Measurements from ENCODE around the gene FBXL12.
"Not testable (repeated sequence)": the region's sequence is repeated elsewhere in the genome, so short reads cannot be mapped to it uniquely, and the experiment has no call there.

Gene FBXL12

GRCh38 chr19:9849791-9850190, 30.9 kb upstream of the FBXL12 start:
- no peak for DNase-seq (ENCODE audit: low spot score)
- no peak for TF ChIP-seq CTCF (IDR thresholded peaks at IDR 0.05; ENCODE audit: extremely low read depth, missing control alignments)

GRCh38 chr19:9848762-9849161, 29.9 kb upstream of the FBXL12 start:
- DNase-seq (ENCODE audit: low spot score) = no peak
- no peak for TF ChIP-seq CTCF (IDR thresholded peaks at IDR 0.05; ENCODE audit: extremely low read depth, missing control alignments)

- peak; percentile 10 for TF ChIP-seq CTCF (IDR thresholded peaks at IDR 0.05; ENCODE audit: extremely low read depth, missing control alignments)
- peak; percentile 54 for DNase-seq (ENCODE audit: low spot score)
Observed at GRCh38 chr19:9848060-9848459, 29.2 kb upstream of the FBXL12 start.

- no peak for DNase-seq (ENCODE audit: low spot score)
Observed at GRCh38 chr19:9847087-9847671, 28.3 kb upstream of the FBXL12 start.

GRCh38 chr19:9843626-9844273, 24.9 kb upstream of the FBXL12 start:
- DNase-seq (ENCODE audit: low spot score) = not testable (repeated sequence)

More at GRCh38 chr19:9847087-9847671, 28.3 kb upstream of the FBXL12 start:
- no peak for TF ChIP-seq CTCF (IDR thresholded peaks at IDR 0.05; ENCODE audit: extremely low read depth, missing control alignments)

GRCh38 chr19:9842834-9843625, 24.2 kb upstream of the FBXL12 start:
- DNase-seq (ENCODE audit: low spot score) = peak; percentile 10
- TF ChIP-seq CTCF (IDR thresholded peaks at IDR 0.05; ENCODE audit: extremely low read depth, missing control alignments) = no peak

- DNase-seq (ENCODE audit: low spot score) = no peak
- TF ChIP-seq CTCF (IDR thresholded peaks at IDR 0.05; ENCODE audit: extremely low read depth, missing control alignments) = no peak
Observed at GRCh38 chr19:9839415-9839814, 20.5 kb upstream of the FBXL12 start.

Data from GM20000 (cell line).